Measurements from ENCODE around the gene IGSF23.

GRCh38 chr19:44653343-44653742, 40.0 kb downstream of the IGSF23 start:
- no peak for TF ChIP-seq POLR2AphosphoS5 (IDR thresholded peaks at IDR 0.05)
- no peak for TF ChIP-seq CTCF (IDR thresholded peaks at IDR 0.05)

Measured in sigmoid colon (tissue), 4 donors.